HG03159 (cell line): ENCODE results near the gene CEP78.
A peak's percentile ranks its signal among the peaks of the same experiment; 100 is the strongest.
"Not testable (repeated sequence)": the region's sequence is repeated elsewhere in the genome, so short reads cannot be mapped to it uniquely, and the experiment has no call there.

ENCODE experiments used
- ATAC-seq: cut with Tn5 transposase; IDR thresholded peaks from one replicate; pipeline ENCODE4 v1.9.1; 2021; ENCODE audit warnings: mild to moderate bottlenecking, moderate library complexity; ENCODE audit not compliant: unreplicated experiment

Gene CEP78

DNA sequence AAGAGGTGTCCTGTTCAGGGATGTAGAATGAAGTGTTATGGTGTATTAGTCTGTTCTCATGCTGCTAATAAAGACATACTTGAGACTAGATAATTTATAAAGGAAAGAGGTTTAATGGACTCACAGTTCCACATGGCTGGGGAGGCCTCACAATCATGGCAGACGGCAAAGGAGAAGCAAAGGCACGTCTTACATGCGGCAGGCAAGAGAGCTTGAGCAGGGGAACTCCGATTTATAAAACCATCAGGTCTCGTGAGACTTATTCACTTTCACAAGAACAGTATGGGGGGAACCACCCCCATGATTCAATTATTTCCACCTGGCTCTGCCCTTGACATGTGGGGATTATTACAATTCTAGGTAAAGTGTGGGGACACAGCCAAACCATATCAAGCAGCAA lies 3.4 kb upstream of the CEP78 start:
- ATAC-seq: not testable (repeated sequence)

DNA sequence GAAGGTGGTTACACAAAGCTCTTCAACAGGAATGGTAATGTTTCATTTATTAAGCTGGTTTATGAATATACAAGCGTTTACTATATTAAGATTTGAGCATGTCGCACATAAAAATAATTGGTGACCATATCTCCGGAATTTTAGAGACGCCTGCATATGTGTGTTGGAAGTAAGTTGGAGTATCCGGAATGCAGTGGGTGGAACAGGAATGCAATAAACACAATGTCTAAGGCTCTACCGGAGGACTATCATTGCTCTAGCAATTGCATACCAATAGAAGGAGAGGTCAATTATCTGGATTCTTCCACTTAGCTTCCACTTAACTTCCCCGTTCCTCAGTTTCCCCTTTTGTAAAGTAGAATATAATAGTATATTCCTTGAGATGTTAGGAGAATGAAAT lies 1.1 kb upstream of the CEP78 start:
- ATAC-seq: no peak

DNA sequence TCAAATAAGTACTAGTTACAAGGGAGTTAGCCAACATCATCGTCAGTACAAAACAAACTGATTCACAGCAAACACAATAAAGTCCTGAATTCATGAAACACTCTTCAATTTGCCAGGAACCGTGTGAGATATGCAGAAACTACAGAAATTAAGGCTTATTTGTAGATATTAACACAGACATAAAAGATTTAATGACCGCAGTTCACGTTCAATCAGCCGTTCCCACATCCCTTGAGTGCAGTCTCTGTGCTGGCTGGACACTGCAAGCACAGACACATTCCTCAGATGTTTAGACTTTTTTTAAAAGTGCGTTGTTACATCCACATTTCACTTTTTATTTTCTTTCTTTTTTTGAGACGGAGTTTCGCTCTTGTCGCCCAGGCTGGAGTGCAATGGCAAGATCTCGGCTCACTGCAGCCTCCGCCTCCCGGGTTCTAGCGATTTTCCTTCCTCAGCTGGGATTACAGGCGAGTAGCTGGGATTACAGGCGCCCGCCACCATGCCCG lies 566 bp upstream of the CEP78 start:
- ATAC-seq: no peak

DNA sequence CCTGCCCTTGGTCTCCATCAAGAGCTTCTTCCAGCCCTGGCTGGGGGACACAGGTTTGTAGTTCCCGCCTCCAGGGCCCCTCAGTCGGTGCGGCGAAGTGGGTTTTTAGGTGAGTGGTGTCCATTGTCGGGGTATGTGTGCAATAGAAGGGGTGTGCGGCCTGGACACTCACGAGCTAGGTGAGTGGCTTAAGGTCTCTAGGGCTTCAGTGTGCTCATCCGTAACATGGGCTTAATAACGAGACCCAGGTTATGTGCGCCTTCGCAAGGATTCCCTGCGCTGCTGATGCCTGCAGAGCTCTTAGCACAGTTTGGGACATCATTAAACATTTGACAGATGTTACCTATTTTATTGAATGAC lies 656 bp downstream of the CEP78 start:
- peak; percentile 21 for ATAC-seq

DNA sequence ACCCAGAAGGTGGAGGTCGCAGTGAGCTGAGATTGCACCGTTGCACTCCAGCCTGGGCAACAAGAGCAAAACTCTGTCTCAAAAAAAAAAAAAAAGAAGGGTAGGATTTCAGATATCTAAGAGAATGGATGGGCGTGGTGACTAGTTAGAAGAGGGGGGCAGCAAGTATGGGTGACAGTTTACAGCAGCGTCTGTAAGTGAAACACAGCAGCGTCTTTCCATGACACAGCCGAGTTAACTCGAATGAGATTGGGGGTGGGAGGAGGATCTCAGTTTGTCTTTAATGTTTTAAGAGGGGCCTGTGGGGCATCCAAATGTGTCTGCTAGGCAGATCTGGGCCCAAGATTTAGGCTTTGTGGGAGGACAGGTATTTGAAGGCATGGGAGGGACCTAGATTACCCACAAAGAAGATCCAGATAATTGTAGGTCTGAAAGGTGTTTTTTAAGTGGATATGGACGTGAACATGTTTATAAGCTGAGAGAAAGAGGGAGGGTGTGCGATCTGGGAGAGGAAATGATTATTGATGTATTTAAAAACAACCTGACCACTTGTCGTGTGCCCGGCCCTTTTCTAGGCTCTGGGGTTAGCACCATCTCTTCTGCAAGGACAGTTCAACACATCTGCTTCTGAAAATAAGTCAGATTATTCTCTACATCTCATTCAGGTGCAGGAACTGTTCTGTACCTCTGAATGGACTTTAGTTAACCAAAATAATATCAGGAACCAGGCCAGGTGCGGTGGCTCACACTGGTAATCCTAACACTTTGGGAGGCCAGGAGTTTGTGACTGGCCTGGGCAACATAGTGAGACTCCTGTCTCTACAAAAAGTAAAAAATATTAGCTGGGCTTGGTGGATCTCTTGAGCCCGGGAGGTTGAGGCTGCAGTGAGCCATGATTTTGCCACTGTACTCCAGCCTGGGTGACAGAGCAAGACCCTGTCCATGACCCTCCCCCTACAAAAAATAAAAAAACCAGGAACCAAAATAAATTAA lies 2.5 kb downstream of the CEP78 start:
- ATAC-seq: no peak

DNA sequence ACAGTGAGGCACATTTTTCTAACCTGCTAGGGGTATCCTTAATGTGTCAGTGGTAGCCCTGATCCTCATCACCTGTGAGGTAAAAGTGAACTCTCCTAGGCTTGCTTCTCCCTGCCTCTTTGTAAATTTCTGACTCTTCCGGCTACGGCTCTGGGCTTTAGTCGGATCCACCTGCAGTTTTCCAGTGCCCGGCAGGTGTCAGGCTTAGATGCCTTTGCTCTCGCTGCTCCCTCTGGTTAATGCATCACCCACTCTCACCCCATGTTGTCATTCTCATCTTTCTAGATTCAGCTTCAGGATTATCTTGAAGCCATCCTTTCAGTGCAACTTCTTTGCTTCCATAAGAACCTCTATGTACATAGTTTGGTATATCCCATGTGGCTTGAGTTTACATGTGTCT lies 3.6 kb downstream of the CEP78 start:
- ATAC-seq: no peak

DNA sequence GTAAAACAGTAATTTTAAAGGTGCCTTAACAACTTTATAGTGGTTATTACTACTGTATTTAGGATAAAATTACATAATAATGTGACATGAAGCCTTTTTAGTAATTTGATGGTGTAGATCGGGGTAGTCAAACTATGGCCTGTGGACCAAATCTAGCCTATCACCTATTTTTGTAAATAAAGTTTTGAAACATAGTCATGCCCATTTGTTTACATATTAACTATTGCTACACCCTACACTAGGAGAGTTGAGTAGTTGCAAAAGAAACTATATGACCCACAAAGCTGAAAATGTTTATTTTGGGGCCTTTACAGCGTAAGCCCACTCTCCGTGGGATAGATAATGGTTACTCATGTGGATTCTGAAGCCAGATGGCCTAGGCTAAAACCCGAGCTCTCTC lies 6.2 kb downstream of the CEP78 start:
- no peak for ATAC-seq

DNA sequence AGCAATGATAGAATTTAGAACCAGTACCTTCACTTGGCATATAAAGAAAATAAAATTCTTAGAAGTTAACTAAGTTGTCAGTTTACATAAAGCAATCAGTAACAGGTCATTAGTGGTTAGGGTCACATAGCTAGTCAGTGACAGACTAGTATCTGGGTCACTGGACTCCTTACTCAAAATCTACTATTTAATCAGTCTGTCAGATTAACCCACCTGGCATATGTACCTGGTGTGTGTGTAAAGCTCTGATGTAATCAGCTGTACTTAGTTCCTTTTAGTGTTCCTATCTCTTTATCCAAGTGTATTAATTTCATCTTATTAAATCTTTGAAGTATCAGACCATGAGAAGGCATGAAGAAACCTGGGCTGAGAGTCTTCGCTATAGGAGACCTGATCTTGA lies 7.3 kb downstream of the CEP78 start:
- no peak for ATAC-seq

DNA sequence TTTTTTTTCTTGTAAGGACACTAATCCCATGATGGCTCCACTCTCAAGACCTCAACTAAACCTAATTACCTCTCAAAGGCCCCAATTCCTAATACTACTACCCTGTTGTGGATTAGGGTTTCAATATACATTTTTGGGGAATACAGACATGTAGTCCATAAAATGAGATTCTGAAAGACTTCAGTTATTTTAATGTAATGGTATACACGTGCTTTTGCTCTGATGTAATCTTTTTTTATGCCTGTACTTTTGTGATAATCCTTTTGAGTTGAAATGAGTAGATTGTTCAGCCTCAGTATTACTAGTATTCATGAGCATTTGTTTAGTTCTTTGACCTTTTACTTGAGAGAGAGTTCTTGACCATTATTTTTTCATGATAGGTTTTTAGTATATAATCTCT lies 9.5 kb downstream of the CEP78 start:
- ATAC-seq: no peak

DNA sequence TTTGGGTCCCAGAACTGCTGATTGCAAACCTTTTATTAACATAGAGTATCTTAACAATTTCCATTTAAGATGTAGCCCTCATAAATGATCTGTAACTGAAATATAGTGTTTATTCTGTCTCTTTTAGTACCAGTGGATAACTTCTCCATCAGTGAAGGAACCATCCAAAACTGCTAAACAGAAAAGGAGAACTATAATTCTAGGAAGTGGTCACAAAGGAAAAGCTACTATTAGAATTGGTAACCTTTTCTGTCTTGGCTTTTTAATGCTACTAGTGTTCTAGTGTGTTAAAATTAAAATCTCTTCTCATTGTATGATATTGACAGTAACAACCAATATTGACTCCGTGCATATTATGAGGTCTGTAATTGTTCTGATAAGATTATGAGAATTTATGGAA lies 12.8 kb downstream of the CEP78 start:
- no peak for ATAC-seq

DNA sequence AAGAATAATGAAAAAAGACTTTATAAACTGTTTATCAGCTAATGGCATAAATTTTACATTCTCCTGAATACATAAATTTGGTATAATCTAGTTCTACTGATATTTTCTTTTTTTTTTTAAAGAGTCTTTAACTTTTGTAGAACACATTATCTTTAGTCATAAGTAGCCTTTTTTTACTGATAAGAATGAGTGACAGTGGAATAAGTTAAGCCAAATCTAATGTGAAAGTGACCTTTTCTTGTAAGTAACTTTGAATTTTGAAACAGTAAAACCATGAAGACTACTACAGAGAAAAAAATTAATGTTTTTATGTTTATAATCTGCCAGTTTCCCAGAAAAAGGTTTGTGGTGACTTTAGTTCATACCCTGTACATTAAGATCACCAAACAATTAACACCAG lies 13.7 kb downstream of the CEP78 start:
- no peak for ATAC-seq

DNA sequence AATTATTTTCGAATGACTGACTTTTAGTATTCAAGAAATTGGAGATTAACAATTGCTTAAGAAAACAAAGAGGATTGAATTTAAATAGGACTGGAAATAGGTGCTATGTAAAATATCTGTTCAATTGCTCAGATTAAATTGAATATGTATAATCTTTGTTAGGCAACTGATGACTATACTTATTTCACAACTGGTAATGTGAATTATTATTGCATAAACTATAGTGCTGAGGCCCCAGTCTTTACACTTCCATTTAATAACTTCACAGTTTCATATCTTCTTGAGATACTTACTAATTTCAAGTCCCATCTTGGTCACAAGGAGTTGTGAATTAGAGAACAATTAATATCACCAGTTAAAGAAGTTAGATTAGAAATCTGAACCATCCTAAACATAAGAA lies 16.7 kb downstream of the CEP78 start:
- ATAC-seq: no peak

DNA sequence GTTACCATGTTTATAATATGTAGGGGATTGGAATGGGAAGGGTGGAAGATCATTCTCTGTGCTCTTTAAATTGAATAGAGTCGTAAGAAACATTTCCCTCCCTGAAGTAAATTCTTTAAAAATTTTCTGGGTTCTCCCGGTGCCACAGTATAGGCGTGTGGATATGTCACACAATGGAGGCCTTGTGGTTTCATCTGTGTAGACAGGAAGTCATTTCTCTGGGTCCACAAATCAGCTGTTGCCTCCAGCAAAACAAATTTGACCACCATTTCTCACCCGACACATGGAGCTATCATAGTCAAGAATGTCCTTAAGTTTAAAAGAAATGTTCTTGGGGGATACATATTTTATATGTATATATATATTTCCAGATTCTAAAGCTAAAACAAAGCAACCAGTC lies 17.4 kb downstream of the CEP78 start:
- ATAC-seq: no peak

DNA sequence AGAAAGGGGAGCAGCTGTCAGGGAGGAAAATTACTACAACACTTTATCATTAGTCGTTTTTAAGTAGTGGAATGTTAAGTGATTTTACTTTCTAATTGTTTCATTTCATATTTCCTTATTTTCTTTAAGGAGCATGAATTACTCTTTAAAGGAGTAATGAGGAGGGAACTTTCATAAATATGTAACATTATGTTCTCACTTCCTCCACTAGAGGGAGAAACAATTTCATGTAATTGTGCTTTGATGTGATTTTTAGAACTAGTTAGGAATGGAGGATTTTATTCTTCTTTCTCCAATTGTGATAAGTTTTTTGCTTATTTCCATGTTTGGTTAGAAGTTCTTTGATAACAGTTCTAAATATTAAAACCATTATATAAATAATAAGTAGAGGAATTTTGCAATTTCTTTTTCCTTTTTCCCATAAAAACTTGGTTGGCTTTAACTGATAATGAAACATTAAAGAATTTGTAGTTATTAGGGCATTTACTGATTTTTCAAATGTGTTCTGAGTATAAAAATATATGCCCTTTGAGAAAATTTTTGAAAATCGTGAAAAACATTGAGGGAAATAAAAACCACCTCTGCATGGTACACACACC lies 25.6 kb downstream of the CEP78 start:
- ATAC-seq: peak; percentile 66

DNA sequence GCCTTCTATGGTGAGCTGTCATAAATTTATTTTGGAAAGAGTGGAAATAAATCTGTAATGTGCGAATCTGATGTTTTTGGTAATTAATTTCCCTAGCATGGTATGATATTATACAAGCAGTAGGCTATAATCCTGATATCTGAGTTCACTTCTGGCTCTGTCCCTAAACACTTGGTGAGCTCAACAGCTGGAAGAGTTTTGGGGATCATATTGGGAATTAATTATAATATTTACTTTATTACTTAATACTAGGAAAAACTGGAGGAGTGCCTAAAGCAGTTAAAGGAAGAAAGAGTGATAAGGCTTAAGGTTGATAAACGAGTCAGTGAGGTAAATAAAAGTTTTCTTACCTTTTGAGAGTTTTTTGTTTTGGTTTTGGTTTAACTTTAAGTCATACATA lies 26.8 kb downstream of the CEP78 start:
- ATAC-seq: no peak

DNA sequence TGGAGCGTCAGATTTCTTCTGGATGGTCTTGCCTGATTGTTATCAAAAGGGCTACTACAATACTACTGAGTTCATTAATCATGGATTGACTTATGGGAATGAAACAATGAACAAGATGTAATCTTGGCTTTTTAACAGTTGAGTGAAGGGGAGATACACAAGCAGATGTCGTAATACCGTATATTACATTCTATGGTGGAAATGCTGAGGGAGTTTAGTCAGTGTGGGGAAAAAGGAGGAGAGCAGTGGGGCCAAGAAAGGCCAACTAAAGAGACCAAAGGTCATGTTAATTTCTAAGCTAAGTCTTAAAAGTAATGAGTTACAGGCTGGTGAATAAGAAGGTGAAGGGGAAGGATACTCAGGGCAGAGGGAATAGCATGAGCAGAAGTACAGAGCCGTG lies 32.0 kb downstream of the CEP78 start:
- no peak for ATAC-seq

DNA sequence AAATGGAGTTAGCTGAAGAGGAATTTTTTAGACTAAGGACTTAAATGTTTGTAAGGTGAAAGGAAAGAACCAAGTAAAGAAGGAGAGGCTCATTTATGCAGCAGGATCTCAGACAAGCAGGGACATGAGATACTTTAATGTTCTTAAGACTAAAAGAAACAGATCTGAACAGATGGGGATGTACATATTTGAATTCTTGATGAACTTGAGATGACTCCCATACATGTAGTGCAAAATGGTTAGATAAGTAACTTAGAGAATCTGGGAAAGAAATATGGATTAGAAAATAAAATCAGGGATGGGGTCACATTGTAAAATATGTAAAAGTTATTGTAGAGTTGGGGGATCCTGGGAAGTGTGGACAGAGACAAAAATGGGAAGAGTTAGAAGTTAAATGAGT lies 33.9 kb downstream of the CEP78 start:
- ATAC-seq: no peak

DNA sequence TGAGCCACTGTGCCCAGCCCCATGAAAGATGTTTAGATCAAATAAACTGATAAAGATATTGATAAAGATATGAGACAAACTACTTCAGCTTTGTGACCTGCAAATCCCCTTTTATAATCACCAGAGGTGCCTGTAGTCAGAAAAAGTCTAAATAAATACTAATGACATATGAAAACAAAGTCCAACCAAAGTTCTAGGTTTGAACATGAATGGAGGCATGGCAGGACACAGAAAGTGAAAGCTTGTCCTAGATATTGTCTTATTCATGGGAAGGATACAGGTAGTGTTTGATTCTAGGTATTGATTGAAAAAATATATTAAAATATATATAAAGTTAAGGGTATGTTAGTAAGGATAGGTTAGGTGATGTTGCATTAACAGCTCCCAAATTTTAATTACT lies 36.4 kb downstream of the CEP78 start:
- ATAC-seq: no peak

DNA sequence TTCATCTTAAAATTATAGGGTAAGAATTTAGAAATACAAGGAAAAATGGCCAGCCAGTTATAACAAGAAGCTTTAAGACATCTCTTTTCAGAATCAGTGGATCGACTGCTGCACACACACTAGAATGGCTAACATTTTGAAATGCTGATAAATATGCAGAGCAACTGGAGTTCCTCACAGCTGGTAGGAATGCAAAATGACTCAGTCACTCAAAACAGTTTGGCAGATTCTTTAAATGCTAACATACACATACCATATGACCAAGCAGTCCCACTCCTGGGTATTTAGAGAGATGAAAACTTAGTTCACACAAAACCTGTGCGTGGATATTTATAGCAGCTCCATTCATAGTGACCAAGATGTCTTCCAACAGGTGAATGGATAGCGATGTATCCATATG lies 37.9 kb downstream of the CEP78 start:
- no peak for ATAC-seq

DNA sequence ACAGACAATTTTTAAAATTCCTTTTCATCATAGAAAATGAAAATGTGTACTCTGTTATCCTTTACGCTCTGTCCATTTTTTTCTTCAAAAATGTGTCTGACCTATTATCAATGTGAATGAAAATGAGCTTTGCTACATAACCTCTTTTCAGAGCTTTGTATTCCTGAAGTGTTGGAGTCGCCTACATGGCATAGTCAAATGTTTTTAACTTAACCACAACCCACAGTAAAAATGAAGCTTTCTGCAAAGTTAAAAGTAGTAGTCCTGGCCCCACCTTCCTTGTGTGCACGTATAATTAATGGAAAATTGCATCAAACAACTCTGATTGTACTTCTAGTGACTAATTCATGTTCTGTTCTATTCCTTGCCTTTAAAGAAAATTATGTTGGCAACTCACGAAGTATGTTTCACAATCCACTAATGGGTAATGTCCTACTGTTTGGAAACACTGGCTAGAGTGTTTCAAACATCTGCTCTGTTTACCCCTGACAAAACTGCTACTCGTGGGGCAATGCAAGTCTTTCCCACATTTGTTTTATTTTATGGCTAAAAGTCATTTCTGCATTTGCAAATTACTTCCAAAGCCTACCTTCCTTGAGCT lies 42.4 kb downstream of the CEP78 start:
- ATAC-seq: no peak

DNA sequence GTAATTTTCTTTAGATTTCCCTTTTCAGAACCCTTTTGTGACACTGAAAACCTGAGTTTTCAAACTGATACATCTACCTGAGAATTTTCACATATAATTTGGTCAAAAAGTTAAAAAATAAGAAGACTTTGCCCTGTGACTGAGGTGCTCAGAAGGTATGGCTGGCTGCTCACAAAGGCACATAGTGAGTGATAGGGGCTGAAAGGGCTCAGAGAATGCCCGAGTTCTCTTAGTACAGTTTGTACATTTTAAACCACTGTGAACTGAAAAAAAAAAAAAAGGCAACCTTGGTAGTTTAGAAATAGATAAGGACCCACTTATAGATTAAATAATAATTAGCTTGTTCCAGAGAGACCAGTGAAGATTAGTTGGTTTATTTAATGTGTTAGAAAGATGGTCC lies 42.9 kb downstream of the CEP78 start:
- no peak for ATAC-seq
